ENCODE measurements around the gene AICDA.
A peak's percentile ranks its signal among the peaks of the same experiment; 100 is the strongest.

The AICDA gene

DNA sequence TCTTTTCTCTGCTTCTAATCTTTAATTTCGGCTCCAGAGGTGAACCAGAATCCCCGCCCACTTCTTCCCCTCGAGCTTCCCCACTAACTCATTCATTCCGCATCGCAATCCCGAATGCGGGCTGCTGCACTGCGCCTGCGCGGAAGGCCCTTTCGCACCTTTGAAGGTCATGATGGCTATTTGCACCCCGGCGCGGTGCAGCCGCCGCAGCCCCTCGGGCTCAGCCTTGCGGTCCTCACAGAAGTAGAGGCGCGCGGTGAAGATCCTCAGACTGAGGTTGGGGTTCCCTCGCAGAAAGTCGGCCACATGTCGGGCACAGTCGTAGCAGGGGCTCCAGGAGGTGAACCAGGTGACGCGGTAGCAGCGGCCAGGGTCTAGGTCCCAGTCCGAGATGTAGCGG, 7.6 kb downstream of the AICDA start:
- H3K27ac ChIP-seq: no peak overlapping the region
- TF ChIP-seq, protein P1, sequence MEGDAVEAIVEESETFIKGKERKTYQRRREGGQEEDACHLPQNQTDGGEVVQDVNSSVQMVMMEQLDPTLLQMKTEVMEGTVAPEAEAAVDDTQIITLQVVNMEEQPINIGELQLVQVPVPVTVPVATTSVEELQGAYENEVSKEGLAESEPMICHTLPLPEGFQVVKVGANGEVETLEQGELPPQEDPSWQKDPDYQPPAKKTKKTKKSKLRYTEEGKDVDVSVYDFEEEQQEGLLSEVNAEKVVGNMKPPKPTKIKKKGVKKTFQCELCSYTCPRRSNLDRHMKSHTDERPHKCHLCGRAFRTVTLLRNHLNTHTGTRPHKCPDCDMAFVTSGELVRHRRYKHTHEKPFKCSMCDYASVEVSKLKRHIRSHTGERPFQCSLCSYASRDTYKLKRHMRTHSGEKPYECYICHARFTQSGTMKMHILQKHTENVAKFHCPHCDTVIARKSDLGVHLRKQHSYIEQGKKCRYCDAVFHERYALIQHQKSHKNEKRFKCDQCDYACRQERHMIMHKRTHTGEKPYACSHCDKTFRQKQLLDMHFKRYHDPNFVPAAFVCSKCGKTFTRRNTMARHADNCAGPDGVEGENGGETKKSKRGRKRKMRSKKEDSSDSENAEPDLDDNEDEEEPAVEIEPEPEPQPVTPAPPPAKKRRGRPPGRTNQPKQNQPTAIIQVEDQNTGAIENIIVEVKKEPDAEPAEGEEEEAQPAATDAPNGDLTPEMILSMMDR (conservative IDR thresholded peaks at IDR 0.05): no peak

DNA sequence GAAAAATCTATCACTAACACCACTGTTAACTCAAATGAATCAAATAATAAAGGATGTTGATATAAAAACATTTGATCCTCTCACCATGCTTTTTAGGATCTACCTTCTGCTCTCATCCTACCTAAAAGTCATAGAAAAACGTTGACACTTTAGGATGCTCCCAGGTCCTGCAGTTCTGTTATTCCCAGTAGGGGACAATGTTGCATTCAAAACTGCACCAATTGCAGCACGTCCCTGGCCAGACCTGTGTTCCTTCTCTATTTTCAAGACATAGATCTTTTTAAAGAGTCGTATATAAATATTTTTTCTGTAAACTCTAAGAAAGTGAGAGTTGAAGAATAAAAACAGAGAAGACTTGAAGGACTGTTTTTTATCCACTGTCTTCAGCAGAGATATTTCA, 8.8 kb downstream of the AICDA start:
- H3K27ac ChIP-seq: no peak overlapping the region
- TF ChIP-seq, protein P1 (conservative IDR thresholded peaks at IDR 0.05): peak; percentile 42

DNA sequence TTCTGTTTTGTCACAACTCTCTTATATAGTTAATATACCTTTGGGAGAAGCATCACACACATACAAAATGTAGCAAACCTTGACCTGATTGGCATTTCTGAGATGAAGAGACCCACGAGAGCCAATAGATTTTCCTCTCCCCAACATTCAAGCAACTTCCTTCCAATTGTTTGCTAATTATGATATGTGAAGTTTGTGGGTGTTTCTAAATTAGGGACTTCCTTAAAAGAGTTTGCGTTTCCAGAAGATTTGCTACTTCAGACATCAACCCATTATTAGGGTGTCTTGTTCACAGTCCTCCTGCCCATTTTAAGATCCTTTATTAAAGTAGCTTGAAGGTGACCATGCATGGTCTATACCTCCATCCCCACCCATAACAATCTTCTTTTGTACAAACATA, 9.4 kb downstream of the AICDA start:
- no peak overlapping the region for H3K27ac ChIP-seq
- TF ChIP-seq, protein P1 (conservative IDR thresholded peaks at IDR 0.05): no peak

DNA sequence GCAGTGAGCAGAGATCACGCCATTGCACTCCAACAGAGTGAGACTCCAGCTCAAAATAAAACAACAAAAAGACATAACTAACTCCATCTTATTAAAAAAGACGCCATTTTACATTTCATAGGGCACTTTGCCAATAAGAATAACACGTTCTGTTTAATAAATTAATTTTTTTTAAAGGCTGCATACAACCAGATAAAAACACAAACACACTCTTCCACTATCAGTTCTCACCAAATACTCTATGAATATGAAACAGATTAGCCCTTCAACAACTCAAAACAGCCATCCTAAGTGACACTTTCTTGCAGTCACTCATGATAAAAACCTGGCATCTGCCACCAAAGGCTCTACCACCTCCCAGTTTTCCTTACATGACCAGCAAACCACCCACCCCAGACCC, 16.1 kb downstream of the AICDA start:
- TF ChIP-seq, protein P1 (conservative IDR thresholded peaks at IDR 0.05): no peak
- no peak overlapping the region for H3K27ac ChIP-seq

DNA sequence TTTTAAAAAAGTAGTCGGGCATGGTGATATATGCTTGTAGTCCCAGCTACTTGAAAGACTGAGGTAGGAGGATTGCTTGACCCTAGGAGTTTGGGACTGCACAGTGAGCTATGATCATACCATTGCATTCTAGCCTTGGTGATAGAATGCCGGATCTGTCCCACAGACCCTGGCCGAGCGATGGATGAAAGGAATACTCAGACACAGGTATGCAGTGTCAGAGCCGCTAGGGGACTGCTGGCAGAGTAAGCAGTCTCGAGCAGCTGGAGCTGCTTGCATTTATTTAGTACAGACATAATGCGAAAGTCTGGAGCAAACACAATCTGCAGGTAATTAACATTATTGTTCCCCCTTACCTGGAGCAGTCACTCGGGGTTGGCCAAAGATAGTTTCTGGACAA, 18.6 kb downstream of the AICDA start:
- H3K27ac ChIP-seq: no peak overlapping the region
- TF ChIP-seq, protein P1 (conservative IDR thresholded peaks at IDR 0.05): no peak; the same call in 1 of the 2 replicates

DNA sequence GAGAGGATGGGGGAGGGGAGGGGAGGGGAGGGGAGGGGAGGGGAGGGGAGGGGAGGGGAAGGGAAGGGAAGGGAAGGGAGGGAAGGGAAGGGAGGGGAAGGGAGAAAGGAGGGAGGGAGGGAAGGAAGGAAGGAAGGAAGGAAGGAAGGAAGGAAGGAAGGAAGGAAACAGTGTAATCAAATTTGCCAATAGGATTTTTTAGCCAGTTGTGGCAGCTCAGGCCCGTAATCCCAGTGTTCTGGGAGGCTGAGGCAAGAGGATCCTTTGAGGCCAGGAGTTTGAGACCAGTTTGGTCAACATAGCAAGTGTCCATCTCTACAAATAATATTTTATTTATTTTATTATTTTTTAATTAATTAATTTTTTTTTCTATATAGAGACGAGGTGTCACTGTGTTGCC, 19.4 kb downstream of the AICDA start:
- TF ChIP-seq, protein P1 (conservative IDR thresholded peaks at IDR 0.05): no peak
- no peak overlapping the region for H3K27ac ChIP-seq

DNA sequence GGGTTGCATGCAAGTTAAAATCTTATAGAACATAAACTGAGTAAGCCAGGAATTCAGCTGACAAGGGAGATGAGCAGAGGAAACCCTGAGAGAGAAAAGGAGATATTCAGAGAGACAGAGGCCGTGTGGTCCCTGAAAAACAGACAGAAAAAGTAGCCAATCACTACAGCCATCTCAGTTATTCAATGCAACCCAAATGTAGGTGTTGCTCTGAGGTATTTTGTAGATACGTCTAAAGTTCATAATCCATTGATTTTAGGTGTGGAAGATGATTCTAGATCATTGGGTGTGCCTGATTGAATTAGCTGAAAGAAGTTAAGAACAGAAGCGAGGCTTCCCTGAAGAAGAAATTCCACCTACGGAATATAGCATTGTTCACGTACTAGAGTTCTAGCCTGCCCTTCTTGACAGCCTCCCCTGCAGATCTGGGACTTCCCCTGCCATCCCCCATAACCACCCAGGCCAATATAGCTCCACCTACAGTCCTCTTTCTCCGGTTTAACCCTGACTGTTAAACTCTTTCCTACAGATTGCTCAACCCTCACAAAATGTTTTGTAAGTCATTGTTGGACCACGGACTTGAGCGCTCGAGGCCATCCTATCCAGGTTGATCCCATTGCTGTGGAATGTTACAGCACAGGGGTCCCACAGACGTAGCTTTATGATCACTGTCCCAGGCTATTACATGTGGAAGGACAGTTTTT, 21.7 kb downstream of the AICDA start:
- TF ChIP-seq, protein P1 (conservative IDR thresholded peaks at IDR 0.05): no peak
- H3K27ac ChIP-seq: no peak overlapping the region
